Measurements from ENCODE around the gene RBFOX1.
A peak's percentile ranks its signal among the peaks of the same experiment; 100 is the strongest.

The RBFOX1 gene

DNA sequence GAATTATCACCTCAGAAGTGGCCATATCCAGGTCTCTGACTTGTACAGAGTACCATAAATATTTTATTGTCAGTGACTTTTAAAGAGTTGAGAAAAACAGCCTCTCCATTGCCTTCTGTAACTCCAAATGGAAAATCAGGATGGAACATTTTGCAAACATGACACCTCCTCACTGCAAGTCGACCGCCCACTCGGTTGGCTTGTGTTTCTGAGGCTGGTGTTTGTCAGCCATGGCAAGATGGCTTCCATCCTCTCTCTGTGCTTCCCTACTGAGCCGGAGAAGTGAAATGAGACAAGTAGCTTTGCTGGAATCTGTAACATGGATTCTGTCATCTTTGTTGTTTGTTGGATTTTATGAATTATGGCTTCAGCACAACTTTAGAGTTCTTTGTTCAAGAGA, 172.8 kb downstream of the RBFOX1 start:
- TF ChIP-seq ZFX (IDR thresholded peaks at IDR 0.05; ENCODE audit: borderline replicate concordance): no peak
- TF ChIP-seq, protein P1, sequence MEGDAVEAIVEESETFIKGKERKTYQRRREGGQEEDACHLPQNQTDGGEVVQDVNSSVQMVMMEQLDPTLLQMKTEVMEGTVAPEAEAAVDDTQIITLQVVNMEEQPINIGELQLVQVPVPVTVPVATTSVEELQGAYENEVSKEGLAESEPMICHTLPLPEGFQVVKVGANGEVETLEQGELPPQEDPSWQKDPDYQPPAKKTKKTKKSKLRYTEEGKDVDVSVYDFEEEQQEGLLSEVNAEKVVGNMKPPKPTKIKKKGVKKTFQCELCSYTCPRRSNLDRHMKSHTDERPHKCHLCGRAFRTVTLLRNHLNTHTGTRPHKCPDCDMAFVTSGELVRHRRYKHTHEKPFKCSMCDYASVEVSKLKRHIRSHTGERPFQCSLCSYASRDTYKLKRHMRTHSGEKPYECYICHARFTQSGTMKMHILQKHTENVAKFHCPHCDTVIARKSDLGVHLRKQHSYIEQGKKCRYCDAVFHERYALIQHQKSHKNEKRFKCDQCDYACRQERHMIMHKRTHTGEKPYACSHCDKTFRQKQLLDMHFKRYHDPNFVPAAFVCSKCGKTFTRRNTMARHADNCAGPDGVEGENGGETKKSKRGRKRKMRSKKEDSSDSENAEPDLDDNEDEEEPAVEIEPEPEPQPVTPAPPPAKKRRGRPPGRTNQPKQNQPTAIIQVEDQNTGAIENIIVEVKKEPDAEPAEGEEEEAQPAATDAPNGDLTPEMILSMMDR (IDR thresholded peaks at IDR 0.05): no peak
- H3K27ac ChIP-seq: no peak overlapping the region

DNA sequence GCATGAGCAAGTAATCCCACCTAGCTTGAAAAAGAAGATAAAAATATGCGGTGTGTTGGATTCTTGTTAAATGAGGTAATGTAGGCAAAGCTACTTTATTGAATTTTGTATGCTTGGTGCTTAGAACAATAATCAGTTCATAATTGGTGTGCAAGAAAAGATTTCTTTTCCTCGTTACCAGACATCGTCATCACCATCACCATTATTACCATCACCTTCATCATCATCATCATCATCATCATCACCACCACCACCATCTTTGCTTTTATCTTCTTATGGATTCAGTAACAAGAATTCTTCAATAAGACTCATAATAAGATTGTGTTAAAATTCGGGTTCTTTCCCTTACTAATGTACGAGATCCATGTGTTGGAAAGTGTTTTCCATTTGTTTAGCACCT, 173.7 kb downstream of the RBFOX1 start:
- H3K27ac ChIP-seq: no peak overlapping the region
- TF ChIP-seq ZFX (IDR thresholded peaks at IDR 0.05; ENCODE audit: borderline replicate concordance): no peak
- TF ChIP-seq, protein P1 (IDR thresholded peaks at IDR 0.05): no peak

DNA sequence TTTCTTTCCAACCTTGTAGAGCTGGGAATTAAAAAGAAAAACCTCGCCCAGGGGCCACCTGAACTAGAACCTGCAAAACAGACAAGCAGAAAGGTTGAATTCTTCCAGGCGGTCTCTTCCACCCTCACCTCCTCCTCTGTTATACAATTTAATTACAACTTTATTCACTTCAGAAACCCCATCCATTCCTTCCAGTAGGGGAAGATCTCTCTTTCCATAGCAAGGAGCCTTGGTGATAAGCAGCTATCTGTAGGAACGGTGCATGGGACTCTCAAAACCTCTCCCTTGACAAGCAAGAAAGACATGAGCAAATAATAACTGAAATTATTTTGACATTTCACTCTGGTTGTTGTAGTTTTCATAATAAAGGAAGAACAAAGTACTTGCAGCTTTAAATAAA, 176.0 kb downstream of the RBFOX1 start:
- no peak for TF ChIP-seq ZFX (IDR thresholded peaks at IDR 0.05; ENCODE audit: borderline replicate concordance)
- TF ChIP-seq, protein P1 (IDR thresholded peaks at IDR 0.05): no peak

DNA sequence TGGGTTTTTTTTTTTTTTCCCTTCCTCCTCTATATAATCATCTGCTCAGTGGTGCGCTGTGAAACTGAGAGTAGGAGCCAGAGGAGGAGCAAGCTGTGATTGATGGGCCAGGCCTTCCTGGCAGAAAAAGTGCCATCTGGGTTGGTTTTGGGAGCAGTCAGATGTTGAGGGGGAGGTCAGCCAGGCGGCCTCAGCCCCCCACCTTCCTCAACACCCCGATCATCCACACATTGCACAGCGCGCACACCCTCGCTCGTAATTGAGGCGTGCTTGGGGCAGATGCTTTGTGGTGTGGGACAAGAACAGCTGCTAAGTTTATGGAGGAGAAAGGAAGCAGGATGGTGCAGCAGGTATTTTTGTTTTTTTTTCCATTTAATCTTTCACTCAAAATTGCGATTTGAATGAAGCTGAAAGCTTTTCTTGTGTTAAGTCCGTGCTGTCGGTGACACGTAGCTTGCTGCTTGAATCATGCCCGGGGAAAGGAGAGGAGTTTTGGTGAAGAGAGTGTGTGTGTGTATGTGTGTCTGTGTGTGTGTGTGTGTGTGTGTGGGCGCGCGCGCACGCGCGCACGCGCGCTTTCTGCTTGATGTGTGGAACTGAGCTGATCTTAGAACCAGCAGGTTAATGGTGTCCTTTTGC, 177.4 kb downstream of the RBFOX1 start:
- H3K27ac ChIP-seq: no peak overlapping the region
- TF ChIP-seq, protein P1 (IDR thresholded peaks at IDR 0.05): no peak
- TF ChIP-seq ZFX (IDR thresholded peaks at IDR 0.05; ENCODE audit: borderline replicate concordance): no peak

More for the DNA sequence above, 176.0 kb downstream of the RBFOX1 start:
- H3K27ac ChIP-seq: no peak overlapping the region

DNA sequence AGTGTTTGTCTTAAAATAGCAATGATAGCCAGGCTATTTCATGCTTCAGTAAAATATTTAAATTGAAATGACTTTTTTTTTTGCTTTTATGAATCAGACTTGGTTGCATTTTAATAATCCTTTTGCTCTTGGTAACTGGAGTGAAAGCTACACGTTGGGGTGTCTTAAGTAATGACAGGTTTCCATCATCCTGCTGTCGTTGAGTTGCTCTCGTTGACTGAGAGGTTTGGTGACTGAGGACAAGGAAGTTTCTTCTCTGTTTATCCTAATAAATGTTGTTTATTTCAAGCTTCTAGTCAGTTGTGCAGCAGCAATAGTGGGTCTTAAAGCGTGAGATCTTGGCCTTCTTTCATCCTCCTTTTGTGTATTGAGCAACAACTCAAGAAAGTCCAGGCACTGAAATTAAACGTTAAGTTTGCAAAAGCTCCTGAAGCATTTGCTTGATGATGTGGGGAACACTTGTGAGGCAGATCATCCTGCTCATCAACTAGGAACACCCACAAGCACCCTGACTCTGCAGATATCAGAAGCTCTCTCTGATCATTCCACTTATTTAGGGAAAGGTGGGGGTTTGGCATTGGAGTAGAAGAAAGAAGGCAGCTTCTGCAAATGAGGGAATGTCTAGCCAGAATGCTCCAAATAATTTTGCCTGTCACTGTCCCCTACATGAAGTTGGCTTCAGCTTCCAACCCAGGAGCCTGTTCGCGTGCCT, 179.1 kb downstream of the RBFOX1 start:
- no peak overlapping the region for H3K27ac ChIP-seq
- no peak for TF ChIP-seq ZFX (IDR thresholded peaks at IDR 0.05; ENCODE audit: borderline replicate concordance)
- TF ChIP-seq, protein P1 (IDR thresholded peaks at IDR 0.05): no peak

DNA sequence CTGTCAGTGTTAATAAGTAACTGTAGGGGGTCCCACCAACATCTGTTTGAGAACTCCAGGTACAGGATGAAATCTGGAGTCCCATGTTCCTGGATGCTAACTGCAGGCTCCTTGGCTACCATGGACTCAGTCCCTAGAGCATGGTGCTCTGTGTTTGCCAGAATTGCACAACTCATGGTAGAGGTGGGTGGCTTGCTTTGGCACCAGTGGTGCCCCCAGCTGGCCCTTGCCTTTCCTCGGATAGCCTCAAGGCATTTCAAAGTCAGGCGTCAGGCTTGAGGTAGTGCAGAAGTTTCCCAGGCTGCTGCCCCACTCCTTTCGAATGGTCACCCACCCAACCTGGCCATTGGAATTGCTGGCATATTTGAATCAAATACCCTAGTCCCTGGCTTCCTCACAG, 179.9 kb downstream of the RBFOX1 start:
- H3K27ac ChIP-seq: no peak overlapping the region
- TF ChIP-seq ZFX (IDR thresholded peaks at IDR 0.05; ENCODE audit: borderline replicate concordance): no peak
- TF ChIP-seq, protein P1 (IDR thresholded peaks at IDR 0.05): no peak

DNA sequence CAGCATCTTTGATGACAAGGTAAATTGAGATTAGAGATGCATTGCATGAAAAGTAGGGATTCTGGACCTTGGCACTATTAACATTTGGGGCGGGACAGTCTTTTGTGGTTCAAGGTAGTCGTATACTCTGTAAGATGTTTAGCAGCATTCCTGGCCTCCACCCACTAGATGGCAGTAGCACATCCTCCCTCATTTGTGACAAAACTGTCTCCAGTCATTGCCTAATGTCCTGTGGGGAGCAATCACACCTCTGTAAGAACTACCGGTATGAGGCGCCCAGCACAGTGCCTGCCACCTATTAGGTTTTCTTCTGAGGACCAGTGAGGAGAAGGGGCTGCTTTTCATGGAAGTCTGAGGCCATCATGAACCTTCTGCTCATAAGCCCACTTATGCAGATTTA, 180.8 kb downstream of the RBFOX1 start:
- no peak overlapping the region for H3K27ac ChIP-seq
- TF ChIP-seq ZFX (IDR thresholded peaks at IDR 0.05; ENCODE audit: borderline replicate concordance): no peak
- TF ChIP-seq, protein P1 (IDR thresholded peaks at IDR 0.05): peak; percentile 80
